GM12874 (cell line): ENCODE measurements around the gene RAB20.

Experiments
- TF ChIP-seq, protein P1 (sequence below): IDR thresholded peaks from 2 replicates; pipeline ENCODE4 v1.5.1; 2011; ENCODE audit warnings: low read depth, mild to moderate bottlenecking, control low read depth, low read length, moderate library complexity; ENCODE audit not compliant: insufficient read depth

Gene RAB20

DNA sequence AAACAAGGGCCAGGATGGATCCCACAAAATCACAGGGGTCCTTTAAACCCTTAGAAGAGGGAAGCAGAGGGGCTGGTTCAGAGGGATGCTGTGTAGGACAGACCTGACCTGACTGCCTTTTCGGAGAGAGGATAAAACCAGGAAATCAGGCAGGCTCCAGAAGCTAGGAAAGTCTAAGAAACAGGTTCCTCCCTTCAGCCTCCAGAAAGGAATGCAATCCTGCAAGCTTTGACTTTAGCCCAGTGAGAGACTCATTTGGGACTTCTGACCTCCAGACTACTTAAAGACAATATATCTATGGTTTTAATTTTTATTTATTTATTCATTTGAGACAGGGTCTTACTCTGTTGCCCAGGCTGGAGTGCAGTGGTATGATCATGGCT lies 5.3 kb downstream of the RAB20 start:
- TF ChIP-seq, protein P1, sequence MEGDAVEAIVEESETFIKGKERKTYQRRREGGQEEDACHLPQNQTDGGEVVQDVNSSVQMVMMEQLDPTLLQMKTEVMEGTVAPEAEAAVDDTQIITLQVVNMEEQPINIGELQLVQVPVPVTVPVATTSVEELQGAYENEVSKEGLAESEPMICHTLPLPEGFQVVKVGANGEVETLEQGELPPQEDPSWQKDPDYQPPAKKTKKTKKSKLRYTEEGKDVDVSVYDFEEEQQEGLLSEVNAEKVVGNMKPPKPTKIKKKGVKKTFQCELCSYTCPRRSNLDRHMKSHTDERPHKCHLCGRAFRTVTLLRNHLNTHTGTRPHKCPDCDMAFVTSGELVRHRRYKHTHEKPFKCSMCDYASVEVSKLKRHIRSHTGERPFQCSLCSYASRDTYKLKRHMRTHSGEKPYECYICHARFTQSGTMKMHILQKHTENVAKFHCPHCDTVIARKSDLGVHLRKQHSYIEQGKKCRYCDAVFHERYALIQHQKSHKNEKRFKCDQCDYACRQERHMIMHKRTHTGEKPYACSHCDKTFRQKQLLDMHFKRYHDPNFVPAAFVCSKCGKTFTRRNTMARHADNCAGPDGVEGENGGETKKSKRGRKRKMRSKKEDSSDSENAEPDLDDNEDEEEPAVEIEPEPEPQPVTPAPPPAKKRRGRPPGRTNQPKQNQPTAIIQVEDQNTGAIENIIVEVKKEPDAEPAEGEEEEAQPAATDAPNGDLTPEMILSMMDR = no peak

DNA sequence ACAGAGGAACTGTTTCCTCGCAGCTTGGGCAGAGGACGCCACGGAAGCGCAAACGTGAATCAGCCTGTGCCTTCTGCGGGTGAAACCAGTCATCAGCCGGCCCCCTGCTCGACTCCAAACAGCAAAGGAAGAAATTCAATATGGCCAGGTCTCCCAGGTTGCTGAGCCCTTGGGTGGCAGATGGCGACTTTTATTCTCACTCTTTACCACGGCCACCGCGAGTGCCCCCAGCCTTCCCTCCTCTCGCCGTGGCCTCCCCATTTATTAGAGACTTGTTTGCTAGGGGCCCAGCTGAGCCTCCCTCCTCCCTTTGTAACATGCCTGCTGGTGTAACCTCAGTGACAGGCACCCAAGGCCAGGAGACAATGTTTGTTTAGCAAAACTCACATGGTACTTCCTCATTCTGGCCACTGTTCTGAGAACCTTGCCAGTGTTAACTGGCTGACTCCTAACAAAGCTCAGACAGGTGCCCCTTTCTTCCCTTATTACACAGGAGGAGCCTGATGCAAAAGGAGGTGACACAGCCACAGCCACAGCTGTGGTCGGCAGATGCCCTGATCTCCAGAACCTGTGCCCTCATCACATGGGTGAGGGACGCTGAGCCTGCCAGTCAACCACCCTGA lies 5.8 kb downstream of the RAB20 start:
- TF ChIP-seq, protein P1 = no peak

DNA sequence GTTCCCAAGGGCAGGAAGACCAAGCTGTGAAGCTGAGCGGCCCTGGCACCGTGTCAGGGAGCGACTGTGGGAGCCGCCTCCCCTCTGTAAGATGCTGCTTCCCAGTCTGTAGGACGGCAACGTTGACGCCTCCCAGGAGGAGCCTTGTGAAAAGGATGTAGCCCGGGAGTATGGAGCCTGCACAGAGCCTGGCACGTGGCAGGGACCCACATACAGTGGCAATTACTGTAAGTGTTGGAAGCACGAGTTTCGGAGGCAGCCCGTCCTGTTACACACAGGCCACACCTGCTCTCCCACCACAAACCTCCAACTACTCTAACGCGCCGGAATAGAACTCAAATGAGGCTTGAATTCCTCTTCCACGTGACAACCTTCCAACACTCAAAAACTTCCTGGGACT lies 6.6 kb downstream of the RAB20 start:
- TF ChIP-seq, protein P1 = no peak

DNA sequence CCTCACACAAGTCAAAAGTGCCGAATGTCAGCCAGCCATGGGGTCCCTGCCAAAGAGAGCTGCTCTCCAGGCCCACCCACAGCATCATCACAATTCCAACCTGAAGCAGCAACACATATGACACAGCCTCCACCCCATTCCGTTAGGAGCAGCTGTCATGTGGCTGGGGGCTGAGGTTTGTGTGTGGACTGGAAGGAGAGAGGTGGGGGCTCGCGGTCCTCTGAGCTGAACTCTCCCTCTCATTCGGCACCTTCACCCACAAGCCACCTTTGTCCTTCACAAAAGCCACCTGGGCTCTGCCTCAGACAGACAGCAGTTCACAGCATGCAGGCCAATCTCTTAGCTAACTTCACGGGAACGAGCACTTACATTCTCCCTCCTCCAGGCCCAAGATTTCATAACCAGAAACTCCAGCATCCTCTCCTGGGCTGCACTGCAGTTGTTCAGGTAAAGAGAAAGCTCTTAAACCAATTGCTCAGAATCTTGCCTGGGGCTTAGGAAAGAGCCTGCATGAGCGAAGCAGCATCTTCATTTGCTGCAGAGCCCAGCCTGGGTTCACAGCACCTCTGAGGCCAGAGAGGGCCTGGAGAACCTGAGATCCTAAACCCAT lies 7.2 kb downstream of the RAB20 start:
- TF ChIP-seq, protein P1 = no peak

DNA sequence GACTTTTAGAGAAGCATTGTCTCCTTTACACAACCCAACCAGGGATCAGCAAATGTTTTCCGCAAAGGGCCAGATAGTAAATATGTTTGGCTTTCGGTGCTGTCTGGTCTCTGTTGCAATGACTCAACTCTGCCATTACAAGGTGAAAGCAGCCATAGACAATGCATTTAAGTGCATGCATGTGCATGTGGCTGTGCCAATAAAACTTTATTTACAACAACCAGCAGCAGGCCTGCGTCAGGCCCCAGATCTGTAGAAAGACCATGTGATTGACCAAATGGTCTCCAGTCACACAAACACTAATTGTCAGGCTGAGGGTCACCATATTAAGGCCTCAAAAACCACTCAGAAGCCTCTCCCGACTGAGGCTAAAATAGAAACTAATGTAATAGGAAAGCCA lies 8.1 kb downstream of the RAB20 start:
- TF ChIP-seq, protein P1 = no peak

DNA sequence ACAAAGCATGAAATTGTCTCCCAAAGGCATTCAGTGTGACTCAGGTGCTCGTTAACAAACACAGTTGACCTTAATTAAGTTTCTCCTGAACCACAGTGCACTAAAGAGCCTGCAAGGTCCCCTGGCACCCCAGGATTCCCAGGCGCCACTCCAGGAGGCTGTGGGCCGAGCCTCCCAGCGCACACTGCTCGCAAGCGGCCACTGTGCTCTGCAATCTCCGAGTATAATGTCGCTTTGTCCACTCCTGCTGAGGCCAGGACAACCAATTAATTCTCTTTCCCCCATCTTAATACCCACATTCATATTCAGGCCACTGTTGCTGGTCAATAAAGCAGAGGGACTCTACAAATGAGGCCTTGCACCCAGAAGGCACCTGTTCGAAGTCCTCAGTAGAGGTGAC lies 8.8 kb downstream of the RAB20 start:
- TF ChIP-seq, protein P1 = no peak

DNA sequence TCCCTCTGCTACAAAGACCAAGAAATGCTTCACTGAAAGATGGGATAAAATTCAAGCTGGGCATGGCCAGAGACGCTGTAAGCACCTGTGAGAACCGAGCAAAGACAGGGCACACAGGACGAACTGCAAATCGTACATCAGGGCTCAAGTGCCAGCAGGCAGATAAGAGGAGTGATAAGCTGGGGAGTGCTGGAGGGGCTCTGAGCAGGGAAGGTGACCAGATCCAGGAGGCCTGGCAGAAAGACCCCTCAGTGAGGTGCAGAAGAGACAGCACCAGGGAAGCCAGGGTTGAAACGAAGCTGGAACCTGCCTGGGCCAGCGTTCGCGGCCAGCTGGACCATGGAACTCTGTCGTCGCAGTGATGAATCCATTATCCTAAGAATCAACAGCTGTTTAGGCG lies 10.2 kb downstream of the RAB20 start:
- TF ChIP-seq, protein P1 = no peak
